Measurements from ENCODE around the gene NPLOC4. TPM values are rescaled to one million over a fixed set of nuclear protein-coding genes. Genes with fewer than 3 reads are reported as not detected.

The NPLOC4 gene
- polyA plus RNA-seq, 5 donors: 42.5 to 62.6 (median 53.3) TPM

- no peak for DNase-seq
These were observed 86.6 kb downstream of the NPLOC4 start for GRCh38 chr17:81550285-81550684.

GRCh38 chr17:81549826-81550225 lies 87.1 kb downstream of the NPLOC4 start:
- DNase-seq: no peak

GRCh38 chr17:81549031-81549557 lies 87.8 kb downstream of the NPLOC4 start:
- no peak for DNase-seq

GRCh38 chr17:81547614-81547982 lies 89.3 kb downstream of the NPLOC4 start:
- no peak for DNase-seq

GRCh38 chr17:81546906-81547613 lies 89.9 kb downstream of the NPLOC4 start:
- DNase-seq: no peak

- DNase-seq: no peak
These were observed 91.6 kb downstream of the NPLOC4 start for GRCh38 chr17:81545160-81545949.

- no peak for DNase-seq
These were observed 92.5 kb downstream of the NPLOC4 start for GRCh38 chr17:81544281-81544974.

- DNase-seq: no peak
These were observed 93.2 kb downstream of the NPLOC4 start for GRCh38 chr17:81543756-81544155.

- no peak for DNase-seq
These were observed 93.6 kb downstream of the NPLOC4 start for GRCh38 chr17:81543339-81543675.

- no peak for DNase-seq
These were observed 94.2 kb downstream of the NPLOC4 start for GRCh38 chr17:81542431-81543338.

GRCh38 chr17:81541123-81541522 lies 95.8 kb downstream of the NPLOC4 start:
- no peak for DNase-seq

- no peak for DNase-seq
These were observed 96.3 kb downstream of the NPLOC4 start for GRCh38 chr17:81540676-81541027.

GRCh38 chr17:81539961-81540675 lies 96.8 kb downstream of the NPLOC4 start:
- no peak for DNase-seq

GRCh38 chr17:81539571-81539900 lies 97.4 kb downstream of the NPLOC4 start:
- DNase-seq: no peak

- DNase-seq: no peak
These were observed 98.0 kb downstream of the NPLOC4 start for GRCh38 chr17:81538651-81539570.

GRCh38 chr17:81537856-81538555 lies 98.9 kb downstream of the NPLOC4 start:
- no peak for DNase-seq

GRCh38 chr17:81537343-81537855 lies 99.5 kb downstream of the NPLOC4 start:
- DNase-seq: no peak

GRCh38 chr17:81536299-81537290 lies 100.3 kb downstream of the NPLOC4 start:
- DNase-seq: no peak

All from right lung (tissue), 5 donors.